Choroid plexus epithelial cell (primary cell): Measurements from ENCODE around the gene KRT1.

Experiments used
- DNase-seq: peaks from one replicate; pipeline ENCODE4 v3.0.0-alpha.2; 2010; ENCODE audit warnings: low read depth
- H3K4me3 ChIP-seq: 2 replicates; pipeline ENCODE4 v1.5.1; 2011; ENCODE audit warnings: low read depth, mild to moderate bottlenecking, control low read depth, low read length, moderate library complexity
- TF ChIP-seq, protein P1 (sequence below): conservative IDR thresholded peaks from 2 replicates; pipeline ENCODE4 v1.5.1; 2011; ENCODE audit warnings: low read depth, mild to moderate bottlenecking, control low read depth, inconsistent platforms, low read length, moderate library complexity

Gene KRT1

DNA sequence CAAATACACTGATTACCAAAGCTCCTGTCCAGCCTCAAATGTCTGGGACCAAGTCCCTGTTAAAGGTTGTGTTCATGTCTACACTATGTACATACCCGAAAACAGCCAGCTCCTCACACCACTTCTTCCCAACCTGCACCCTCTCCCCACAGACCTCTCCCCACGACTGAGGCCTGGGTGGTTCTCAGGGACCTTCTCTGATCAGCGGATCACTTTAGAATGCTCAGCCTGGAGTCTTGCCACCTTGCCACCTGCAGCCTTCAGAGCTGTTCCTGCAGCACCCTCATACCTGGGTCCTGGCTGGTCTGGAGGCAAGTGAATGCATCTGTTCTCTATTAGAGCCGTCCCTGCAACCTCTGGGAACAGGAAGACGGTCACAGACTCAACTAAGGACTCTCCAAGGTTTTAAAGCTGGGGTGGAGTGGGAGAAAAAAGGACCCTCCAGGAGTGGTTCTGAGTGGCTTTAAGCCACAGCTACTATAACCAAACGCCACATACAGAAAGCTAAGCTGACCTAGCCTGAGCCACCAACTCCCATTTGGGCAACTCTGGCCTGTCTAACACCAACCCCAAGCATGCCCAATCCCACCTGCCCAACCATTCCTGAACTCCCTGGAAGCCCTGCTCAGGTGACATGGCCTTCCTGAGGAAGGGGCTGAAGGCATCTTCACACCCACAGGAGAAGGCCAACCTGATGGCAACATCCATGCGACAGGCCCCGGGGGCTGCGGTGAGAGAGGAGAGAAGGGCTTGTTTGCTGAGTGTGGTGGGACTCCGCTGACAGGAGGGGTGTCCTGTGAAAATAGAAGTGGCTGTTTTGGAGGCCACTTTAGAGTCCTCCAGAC lies 36.8 kb downstream of the KRT1 start:
- H3K4me3 ChIP-seq, result no peak overlapping the region
- DNase-seq, result no peak
- TF ChIP-seq, protein P1, sequence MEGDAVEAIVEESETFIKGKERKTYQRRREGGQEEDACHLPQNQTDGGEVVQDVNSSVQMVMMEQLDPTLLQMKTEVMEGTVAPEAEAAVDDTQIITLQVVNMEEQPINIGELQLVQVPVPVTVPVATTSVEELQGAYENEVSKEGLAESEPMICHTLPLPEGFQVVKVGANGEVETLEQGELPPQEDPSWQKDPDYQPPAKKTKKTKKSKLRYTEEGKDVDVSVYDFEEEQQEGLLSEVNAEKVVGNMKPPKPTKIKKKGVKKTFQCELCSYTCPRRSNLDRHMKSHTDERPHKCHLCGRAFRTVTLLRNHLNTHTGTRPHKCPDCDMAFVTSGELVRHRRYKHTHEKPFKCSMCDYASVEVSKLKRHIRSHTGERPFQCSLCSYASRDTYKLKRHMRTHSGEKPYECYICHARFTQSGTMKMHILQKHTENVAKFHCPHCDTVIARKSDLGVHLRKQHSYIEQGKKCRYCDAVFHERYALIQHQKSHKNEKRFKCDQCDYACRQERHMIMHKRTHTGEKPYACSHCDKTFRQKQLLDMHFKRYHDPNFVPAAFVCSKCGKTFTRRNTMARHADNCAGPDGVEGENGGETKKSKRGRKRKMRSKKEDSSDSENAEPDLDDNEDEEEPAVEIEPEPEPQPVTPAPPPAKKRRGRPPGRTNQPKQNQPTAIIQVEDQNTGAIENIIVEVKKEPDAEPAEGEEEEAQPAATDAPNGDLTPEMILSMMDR, result no peak

DNA sequence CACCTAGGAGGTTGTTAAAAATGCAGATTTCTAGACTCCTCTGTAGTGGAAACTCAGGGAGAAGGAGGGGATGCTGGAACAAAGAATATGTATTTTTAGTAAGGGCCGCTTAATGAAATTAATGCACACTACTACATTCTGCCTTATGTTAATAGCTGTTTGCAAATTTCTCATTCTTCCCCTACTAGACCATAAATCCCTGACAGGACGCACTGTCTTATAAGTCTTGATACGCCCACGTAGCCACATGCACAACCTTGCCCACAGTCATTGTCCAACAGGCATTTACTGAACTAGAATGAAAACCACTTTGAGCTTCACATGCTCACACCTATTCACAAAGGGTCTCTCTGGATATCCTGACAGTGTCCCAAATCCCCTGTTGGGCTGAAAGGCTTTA lies 38.7 kb downstream of the KRT1 start:
- no peak overlapping the region for H3K4me3 ChIP-seq
- TF ChIP-seq, protein P1, result no peak
- no peak for DNase-seq

DNA sequence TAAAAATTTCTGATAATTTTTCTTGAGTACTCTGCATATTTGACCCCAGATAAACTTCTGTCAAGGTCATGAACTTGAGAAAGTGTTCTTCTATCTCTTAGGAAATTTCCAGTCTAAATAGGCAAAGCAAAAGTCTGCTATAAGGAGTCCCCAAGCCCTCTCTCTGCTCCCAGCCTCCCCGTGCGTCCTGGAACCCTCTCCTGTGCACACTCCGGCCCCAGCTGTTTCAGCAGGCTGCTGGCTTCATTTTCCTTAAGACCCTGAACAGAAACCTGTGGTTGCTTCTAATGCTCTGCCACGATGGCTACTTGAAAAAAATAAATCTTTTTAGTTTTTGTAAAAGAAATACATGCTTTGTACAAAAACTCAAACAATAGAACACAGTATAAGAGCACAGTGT lies 42.9 kb downstream of the KRT1 start:
- no peak for DNase-seq
- H3K4me3 ChIP-seq, result no peak overlapping the region

DNA sequence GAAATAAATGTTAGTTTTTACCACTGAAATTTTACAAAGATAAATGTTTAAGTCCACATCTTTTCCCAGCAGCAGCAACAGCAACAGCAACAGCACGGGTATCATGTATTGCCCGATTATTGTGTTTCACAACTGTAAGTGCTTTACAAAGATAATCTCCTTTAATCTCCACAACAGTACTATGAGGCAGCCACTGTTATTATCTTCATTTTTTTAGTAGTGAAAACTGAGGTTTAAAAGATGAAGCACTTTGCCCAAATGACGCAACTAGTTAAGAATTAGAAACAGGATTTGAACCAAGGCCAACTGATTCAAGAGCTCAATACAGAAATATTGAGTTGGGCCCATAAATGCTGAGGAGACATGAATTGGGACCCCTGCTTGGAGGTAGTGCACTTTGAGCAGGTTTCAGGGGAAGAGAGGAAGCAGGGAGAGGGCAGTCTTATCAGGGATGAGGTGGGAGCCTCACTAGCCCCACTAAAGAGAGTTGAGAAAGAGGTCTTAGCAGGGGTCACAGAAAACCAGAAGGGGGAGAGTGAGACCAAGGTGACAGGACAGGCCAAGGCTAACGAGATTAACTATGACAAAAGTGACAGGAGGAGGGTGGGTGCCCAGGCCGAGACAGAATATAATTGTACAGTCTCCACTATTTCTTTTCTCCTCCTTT lies 43.5 kb downstream of the KRT1 start:
- no peak for DNase-seq
- no peak overlapping the region for H3K4me3 ChIP-seq
- TF ChIP-seq, protein P1, result no peak

More for the DNA sequence above, 42.9 kb downstream of the KRT1 start:
- TF ChIP-seq, protein P1, result no peak

DNA sequence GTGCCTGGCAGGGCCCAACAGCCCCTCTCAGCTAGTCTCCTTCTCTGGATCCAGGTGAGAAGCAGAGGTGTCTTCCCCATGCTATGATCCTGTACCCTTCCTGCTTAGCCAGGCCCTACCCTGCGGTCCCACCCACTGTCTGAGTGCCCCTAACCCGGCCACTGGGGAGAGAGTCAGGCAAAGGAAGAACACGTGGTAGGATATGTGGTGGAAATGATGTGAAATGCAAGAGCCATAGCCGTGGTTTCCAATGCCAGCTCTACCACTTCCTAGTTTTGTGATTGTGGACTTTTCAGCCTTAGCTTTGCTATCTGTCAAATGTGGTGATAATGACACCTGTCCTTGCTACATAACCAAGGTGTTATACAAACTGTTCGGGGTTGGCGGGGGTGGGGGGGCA lies 44.0 kb downstream of the KRT1 start:
- TF ChIP-seq, protein P1, result no peak
- DNase-seq, result no peak
- no peak overlapping the region for H3K4me3 ChIP-seq

DNA sequence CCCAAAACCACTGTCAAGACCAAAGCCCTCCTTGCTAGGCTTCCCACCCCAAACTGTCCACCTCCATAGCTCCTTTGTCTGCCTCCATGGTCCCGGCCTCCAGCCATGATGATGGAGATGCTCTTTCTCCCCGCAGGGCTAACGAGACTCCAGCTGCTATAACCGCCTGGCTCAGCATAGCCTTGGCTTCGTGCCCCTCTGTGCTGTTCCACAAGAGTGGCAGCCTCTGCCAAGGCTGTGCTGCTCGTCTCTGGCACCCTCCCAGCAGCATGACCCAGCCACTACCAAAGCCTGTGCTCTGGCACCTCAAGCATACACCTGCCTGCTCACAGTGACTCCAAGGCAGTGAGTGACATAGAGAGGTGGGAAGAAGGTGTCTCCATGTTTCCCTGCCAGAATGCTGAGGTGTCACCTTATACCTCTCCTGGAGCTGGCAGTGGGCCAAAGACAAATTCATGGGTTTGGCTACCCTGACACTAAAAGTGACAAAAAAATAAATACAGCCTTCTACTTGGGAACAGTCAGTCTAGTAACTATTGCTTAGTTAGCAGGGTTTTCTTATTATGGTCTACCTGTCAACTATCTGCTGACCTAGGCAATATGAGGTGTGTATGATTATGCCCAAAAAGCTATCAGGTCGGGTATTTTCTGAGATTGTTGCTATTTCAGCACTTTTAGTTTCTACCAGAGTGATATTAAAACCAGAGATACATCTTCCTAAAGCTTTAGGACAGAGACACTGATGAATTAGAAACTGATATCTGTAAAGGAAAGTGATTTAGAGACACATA lies 45.7 kb downstream of the KRT1 start:
- no peak for DNase-seq
- TF ChIP-seq, protein P1, result no peak
- H3K4me3 ChIP-seq, result no peak overlapping the region
